ENCODE data around the gene SPOCK3.
"Not testable (repeated sequence)": the region's sequence is repeated elsewhere in the genome, so short reads cannot be mapped to it uniquely, and the experiment has no call there.

Gene SPOCK3

GRCh38 chr4:167234316-167234881 lies at the start of gene SPOCK3:
Gene SPOCK3, minus strand, starts transcription at chr4:167234494.
- DNase-seq = no peak

DNA sequence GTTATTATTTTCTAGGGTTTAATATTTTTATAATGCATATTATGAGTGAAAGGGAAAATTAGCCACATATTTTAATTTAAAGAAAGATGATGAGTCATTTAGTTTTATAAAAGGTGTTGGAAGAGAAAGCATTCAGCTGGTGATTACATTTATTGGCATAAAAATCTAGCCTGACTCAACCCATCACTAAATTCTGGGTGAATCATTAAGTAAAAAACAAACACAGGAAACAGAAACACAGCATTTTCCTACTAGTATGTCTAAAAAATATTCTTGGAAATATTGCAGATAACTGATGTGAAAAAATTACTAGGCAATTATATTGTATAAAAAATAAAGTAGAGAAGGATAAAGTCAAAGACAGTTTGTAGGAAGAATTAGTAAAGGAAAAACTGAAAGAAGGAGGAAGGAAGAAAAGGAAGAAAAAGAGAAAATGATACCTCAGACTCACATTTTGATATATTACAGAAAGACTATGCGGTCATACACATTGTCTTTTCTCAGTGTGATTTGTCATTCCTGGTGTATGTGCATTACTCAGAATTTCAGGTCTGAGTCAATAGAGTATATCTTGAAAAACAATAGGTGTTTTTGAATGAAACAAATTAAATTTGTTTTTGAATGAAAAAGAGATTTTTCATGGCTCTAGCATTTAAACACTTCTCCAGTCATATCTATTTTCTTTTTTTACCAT lies 48.0 kb upstream of the SPOCK3 start:
- DNase-seq = no peak

DNA sequence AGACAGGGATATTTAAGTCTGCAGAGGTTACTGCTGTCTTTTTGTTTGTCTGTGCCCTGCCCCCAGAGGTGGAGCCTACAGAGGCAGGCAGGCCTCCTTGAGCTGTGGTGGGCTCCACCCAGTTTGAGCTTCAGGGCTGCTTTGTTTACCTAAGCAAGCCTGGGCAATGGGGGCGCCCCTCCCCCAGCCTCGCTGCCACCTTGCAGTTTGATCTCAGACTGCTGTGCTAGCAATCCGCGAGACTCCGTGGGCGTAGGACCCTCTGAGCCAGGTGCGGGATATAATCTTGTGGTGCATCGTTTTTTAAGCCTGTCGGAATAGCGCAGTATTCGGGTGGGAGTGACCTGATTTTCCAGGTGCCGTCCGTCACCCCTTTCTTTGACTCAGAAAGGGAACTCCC lies 47.3 kb upstream of the SPOCK3 start:
- DNase-seq = not testable (repeated sequence)

DNA sequence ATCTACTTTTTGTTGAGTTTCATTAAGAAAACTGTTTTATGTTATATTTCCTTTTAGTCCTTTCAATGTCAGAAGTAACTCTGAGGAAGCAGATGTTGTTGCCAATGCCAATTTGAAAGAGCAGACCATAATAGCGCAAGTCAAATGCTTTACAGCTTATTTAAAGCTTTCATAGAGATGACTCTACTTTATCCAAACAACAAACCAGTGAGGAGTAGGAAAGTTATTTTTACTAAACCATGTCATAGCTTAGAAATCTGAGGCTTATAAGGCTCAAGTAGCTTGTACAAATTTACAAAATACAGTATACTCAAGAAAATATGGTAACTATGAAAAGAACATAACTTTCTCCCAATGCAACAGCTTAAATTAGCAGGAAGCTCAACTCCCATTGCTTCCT lies 40.1 kb upstream of the SPOCK3 start:
- no peak for DNase-seq

- DNase-seq = no peak
Observed at GRCh38 chr4:167265231-167265630, 30.9 kb upstream of the SPOCK3 start.

DNA sequence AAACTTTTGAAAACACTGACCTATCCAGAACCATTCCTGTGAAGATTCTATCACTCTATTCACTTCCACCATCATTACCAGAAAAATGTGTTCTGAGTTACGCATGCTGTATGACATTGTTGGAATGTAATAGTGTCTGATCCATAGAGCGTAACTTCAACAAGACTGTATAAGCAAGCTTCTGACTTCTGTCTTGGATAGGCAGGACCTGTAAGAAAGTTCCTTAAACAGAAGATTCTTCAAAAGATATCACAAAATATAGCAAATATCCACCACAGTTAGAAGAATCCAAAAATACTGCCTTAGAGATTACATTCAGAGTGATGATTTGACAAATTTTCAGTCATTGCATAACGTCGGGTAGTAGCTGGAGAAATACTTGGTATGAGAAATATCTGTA lies 14.0 kb upstream of the SPOCK3 start:
- no peak for DNase-seq

DNA sequence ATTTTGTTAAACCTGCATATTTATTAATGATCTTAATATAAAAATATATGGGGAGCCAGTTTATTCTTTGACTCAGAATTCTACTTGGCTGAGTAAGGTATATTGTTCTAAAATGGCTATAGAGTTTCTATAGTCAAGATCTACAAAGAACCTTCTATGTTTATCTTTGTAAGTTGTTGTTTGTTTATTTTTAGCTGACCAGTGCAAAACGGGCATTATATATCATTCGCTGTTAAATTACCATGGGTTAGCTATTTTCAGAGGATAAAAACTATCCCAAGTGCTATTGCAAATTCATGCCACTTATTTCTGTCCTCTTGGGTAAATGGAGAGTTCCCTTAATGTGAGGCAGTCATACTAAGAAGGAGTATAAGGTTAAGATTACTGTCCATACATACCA lies 5.3 kb upstream of the SPOCK3 start:
- no peak for DNase-seq

DNA sequence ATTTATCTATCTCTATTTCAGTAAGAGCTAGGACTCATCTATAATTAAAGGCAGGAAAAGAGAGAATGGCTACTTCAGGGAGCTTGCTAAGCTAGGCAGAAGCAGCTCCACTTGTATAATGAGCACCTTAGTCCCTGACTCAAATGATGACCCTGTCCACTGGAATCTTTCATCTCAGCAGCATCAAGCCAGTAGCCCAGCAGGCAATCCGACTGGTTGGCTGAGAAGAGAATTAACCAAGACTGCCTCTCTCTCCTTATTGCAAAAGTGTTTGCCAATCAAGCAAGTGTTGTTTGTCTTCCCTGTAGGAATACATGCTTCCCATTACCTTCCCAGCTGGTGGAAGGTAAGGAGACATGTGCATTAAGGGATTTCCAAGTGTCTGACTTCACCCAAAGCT lies 3.9 kb upstream of the SPOCK3 start:
- no peak for DNase-seq

DNA sequence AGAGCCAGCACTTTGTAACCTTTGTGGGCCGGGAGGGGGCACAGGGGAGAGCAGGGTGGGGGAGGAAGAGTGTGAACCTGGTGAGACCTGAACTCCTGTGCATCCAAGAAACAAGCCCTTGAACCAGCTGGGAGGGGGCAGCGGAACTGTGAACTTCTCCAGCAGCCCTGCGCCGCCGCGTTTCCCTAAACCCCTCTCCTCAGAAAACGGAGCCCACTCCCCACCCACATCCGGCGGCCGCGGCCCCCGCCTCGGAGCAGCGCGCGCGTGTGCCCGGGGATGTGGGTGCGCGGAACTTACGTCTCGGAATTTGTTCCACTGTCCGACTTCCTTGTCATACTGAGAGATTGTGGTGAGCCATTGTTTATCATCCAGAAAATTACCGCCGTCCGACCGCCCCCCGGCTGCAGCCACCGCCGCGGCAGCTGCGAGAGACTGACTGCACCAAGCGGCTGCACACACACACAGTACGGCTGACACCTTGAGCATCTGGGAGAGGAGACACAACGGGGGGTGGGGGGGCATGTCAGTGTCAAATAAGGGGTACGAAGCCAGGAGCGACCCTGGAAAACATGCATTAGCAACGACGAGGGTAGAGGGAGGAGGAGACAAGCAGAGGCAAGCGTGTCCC lies 494 bp downstream of the SPOCK3 start:
- DNase-seq = no peak

DNA sequence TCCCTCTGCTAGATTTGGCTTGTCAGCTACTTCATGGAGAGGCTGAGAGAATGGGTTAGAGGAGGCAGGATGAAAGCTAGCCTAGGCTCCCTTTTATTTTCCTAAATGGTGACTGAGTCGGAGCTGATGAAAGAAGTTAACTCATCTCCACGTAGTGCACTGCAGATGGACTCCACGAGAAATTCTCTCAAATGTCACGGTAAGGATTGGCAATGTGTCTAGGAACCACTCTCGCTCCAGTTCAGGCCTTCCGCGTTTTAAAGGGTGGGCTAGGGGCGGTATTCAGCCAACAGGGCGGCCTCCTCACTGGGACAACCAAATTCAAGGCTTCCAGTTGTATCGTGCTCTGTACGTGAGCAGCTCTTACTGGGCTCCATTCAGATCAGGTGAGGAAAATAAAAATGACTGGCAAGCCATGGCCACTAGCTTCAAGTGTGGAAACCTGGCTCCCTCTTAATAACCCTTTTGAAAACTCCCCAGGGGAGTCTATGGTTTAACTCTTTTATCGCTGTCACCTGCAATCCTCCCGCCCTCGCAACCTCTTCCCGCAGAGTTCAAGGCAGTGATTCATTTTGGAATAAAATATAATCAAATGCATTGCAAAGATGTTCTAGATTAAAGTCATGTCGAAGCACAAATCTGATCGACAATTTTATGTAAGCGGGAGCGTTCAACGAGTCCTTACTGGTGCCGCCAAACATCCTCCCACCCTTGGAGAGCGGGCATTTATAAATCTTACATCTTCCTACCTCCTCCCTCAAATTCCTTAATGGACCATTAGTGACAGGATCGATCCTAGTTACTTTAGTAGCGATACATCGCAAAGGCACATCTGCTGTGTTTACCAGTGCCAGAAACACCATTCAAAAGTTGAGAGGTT lies 1.2 kb downstream of the SPOCK3 start:
- DNase-seq = no peak

DNA sequence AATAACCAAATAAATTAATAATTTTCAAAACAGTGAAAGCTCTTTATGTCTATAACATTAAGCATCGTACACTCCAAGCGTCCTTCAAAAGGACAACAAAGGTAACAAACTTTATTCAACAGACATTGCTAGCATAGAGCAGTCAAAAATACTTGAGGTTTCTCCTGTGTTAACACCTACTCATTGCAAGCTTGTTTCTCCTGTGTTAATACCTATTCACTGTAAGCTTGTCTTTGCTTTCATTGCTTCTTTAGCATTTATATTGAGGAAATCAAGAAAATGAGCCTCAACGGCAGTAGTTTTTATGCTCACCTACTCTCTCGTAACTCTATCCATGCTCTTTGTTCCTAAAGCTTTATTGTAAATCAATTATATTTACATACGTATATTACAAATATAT lies 3.5 kb downstream of the SPOCK3 start:
- DNase-seq = no peak

- no peak for DNase-seq
Observed at GRCh38 chr4:167222099-167222498, 12.2 kb downstream of the SPOCK3 start.

DNA sequence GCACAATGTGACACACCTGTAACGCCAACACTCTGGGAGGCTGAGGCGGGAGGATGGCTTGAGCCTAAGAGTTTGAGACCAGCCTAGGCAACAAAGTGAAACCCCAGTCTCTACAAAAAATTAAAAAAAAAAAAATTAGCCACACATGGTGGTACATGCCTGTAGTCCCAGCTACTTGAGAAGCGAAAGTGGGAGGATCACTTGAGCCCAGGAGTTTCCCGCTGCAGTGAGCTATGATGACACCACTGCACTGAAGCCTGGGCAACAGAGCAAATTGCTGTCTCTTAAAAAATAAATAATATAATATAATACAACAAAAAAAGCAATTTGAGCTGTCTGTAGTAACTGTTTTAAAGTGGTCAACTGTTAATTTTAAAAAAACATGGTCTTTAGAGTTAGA lies 13.2 kb downstream of the SPOCK3 start:
- no peak for DNase-seq

- DNase-seq = no peak
Observed at GRCh38 chr4:167218022-167218608, 16.2 kb downstream of the SPOCK3 start.

- no peak for DNase-seq
Observed at GRCh38 chr4:167216783-167217182, 17.5 kb downstream of the SPOCK3 start.

GRCh38 chr4:167210166-167210565 lies 24.1 kb downstream of the SPOCK3 start:
- DNase-seq = no peak

- no peak for DNase-seq
Observed at GRCh38 chr4:167196344-167197012, 37.8 kb downstream of the SPOCK3 start.

DNA sequence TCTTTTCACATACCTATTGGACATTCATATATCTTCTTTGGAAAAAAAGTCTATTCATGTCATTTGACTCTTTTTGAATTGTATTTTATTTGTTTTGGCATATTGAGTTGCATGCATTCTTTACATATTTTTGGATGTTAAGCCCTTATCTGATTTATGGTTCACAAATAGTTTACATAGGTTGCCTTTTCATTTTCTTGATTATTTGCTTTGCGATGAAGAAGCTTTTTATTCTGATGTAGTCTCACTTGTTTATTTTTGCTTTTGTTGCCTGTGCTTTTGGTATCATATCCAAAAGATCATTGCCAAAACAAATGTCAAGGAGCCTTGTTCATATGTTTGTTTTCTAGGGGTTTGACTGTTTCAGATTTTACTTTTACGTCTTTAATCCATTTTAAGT lies 43.9 kb downstream of the SPOCK3 start:
- no peak for DNase-seq

GRCh38 chr4:167185465-167185864 lies 48.8 kb downstream of the SPOCK3 start:
- no peak for DNase-seq

- no peak for DNase-seq
Observed at GRCh38 chr4:167183036-167183435, 51.3 kb downstream of the SPOCK3 start.

DNA sequence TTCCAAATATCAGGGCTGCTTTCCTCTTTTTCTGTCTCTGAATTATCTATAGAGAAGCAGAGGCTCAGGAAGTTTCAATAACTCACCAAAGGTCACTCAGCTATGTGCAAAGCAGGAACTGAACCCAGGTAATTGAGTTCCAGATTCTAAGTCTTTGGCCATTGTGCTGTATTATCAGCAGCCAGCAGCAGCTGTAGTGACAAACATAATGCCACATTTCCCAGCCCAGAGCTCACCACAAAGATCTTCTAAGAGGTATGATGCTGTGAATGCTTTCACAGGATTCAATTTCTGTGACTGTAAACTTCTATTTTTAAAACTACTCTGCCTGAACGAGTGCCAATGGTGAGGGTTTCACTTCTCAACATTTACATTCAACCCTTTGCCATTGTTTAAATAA lies 56.4 kb downstream of the SPOCK3 start:
- DNase-seq = no peak

GRCh38 chr4:167176723-167177367 lies 57.4 kb downstream of the SPOCK3 start:
- DNase-seq = no peak
